ENCODE data around the gene PHF5A. TPM values are rescaled to one million over a fixed set of nuclear protein-coding genes. Genes with fewer than 3 reads are reported as not detected.

Gene PHF5A
- total and polyA plus RNA-seq, 2 donors (not counting 1 experiment from before 2014, with no cell fraction given) = 29.4 to 31.6 TPM

- POLR2A ChIA-PET = no interaction called here
- Histone ChIP-seq H3K9me3 (ENCODE audit: control extremely low read depth in 1 of 3, control insufficient read depth in 2 of 3, insufficient read depth in 1 of 3, low read length in 2 of 3) (no peaks in the 10 kb centered on the region), H3K9ac (ENCODE audit: low read length) (no peak overlapping the region), H2AFZ (ENCODE audit: insufficient read depth, low read depth, low read length, poor library complexity, severe bottlenecking) (no peak overlapping the region), H3K27ac (ENCODE audit: low read length in 2 of 2) (no peak overlapping the region), H3K4me2 (replicated peaks; ENCODE audit: low read depth, low read length, poor library complexity, severe bottlenecking) (no peak overlapping the region), H3K79me2 (ENCODE audit: control insufficient read depth, insufficient read depth, low read length) (peaks cover 70% of the 10 kb centered on the region), H3K36me3 (replicated peaks in 1 of 2; ENCODE audit: control extremely low read depth in 1 of 2, control insufficient read depth in 1 of 2, extremely low read depth in 1 of 2, insufficient read depth in 2 of 2, low read length in 1 of 2) (peaks cover 11 to 75% of the 10 kb centered on the region in 2 experiments), H3K4me1 (ENCODE audit: control insufficient read depth in 2 of 2, insufficient read depth in 2 of 2, low read length in 2 of 2) (peaks cover 0 to 11% of the 10 kb centered on the region in 2 donors), H3K27me3 (replicated peaks in 1 of 4; ENCODE audit: control extremely low read depth in 1 of 4, control insufficient read depth in 3 of 4, insufficient read depth in 4 of 4, low read length in 3 of 4) (no peaks in the 10 kb centered on the region), H4K20me1 (ENCODE audit: control insufficient read depth, insufficient read depth, low read length, poor library complexity, severe bottlenecking) (peaks cover 37% of the 10 kb centered on the region), H3K4me3 (ENCODE audit: control extremely low read depth in 1 of 5, extremely low read depth in 1 of 5, insufficient read depth in 1 of 5, low read depth in 2 of 5, low read length in 4 of 5) (no peak overlapping the region)
- intact Hi-C loops (cut with micrococcal nuclease) = no loop called here
- 97% methylated on average over 8 of the region's 12 CpGs for WGBS (ENCODE audit: insufficient coverage)
- ATAC-seq (ENCODE audit: low read depth) (no peak), DNase-seq (no peak)
- H3K27me3 Mint-ChIP-seq = no peaks in the 10 kb centered on the region
- no peak overlapping the region for H3K4me3 Mint-ChIP-seq
- H3K9me3 Mint-ChIP-seq (ENCODE audit: insufficient read depth) = no peaks in the 10 kb centered on the region
- TF ChIP-seq, protein P1, sequence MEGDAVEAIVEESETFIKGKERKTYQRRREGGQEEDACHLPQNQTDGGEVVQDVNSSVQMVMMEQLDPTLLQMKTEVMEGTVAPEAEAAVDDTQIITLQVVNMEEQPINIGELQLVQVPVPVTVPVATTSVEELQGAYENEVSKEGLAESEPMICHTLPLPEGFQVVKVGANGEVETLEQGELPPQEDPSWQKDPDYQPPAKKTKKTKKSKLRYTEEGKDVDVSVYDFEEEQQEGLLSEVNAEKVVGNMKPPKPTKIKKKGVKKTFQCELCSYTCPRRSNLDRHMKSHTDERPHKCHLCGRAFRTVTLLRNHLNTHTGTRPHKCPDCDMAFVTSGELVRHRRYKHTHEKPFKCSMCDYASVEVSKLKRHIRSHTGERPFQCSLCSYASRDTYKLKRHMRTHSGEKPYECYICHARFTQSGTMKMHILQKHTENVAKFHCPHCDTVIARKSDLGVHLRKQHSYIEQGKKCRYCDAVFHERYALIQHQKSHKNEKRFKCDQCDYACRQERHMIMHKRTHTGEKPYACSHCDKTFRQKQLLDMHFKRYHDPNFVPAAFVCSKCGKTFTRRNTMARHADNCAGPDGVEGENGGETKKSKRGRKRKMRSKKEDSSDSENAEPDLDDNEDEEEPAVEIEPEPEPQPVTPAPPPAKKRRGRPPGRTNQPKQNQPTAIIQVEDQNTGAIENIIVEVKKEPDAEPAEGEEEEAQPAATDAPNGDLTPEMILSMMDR (IDR thresholded peaks at IDR 0.05) = no peak
- no peak for TF ChIP-seq EZH2 (IDR thresholded peaks at IDR 0.05; ENCODE audit: borderline replicate concordance, insufficient read depth, low read depth, low read length, poor library complexity, severe bottlenecking)
- H3K4me1 Mint-ChIP-seq = peaks cover 14% of the 10 kb centered on the region
- no peak overlapping the region for H3K27ac Mint-ChIP-seq
- CTCF ChIA-PET = interaction anchor here (1.1 to 1.4 kb wide), 4 partner anchors 9 to 106 kb away, joined by 3 to 5 read pairs (median 4); no protein-coding TSS in a partner anchor
Observed at GRCh38 chr22:41508770-41509170, 40.3 kb upstream of the PHF5A start.

DNA sequence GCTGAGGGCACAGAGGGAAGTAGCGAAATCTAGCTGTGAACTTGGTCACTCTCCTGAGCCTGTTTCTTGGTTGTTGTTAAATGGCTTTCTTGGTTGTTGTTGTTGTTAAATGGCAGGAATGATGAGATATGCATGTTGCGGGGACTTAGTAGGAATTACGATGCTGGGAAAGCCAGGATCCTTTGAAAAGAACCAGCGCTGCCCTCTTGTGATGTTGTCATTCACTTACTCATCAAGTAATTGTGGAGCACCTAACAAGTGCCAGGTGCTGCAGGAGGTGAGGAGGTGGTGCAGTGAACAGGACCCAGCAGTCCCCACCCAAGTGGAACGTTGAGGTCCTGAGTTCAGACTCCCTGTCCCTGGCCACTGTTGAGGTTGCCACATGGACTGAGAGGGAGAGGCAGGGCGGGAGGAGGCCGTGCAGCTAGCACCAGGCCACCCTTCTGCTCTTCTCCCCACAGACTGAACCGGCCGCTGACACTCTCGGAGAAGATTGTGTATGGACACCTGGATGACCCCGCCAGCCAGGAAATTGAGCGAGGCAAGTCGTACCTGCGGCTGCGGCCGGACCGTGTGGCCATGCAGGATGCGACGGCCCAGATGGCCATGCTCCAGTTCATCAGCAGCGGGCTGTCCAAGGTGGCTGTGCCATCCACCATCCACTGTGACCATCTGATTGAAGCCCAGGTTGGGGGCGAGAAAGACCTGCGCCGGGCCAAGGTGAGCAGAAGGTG is 39.0 kb upstream of the PHF5A start:
- H3K27ac Mint-ChIP-seq = peak overlapping the region; percentile 23
- no peak overlapping the region for H2AFZ ChIP-seq (ENCODE audit: insufficient read depth, low read depth, low read length, poor library complexity, severe bottlenecking)
- ChIA-PET POLR2A (no interaction called here), CTCF (interaction anchor here (3.7 kb wide), 2 partner anchors 10 to 103 kb away, joined by 13 to 27 read pairs; no protein-coding TSS in a partner anchor)
- H3K4me2 ChIP-seq (replicated peaks; ENCODE audit: low read depth, low read length, poor library complexity, severe bottlenecking) = no peak overlapping the region
- no peak overlapping the region for H3K9ac ChIP-seq (ENCODE audit: low read length)
- TF ChIP-seq, protein P1 (IDR thresholded peaks at IDR 0.05) = no peak
- TF ChIP-seq EZH2 (IDR thresholded peaks at IDR 0.05; ENCODE audit: borderline replicate concordance, insufficient read depth, low read depth, low read length, poor library complexity, severe bottlenecking) = no peak
- H3K4me3 ChIP-seq (ENCODE audit: control extremely low read depth in 1 of 5, extremely low read depth in 1 of 5, insufficient read depth in 1 of 5, low read depth in 2 of 5, low read length in 4 of 5) = no peak overlapping the region
- H3K9me3 ChIP-seq (ENCODE audit: control extremely low read depth in 1 of 3, control insufficient read depth in 2 of 3, insufficient read depth in 1 of 3, low read length in 2 of 3) = no peaks in the 10 kb centered on the region
- ATAC-seq (ENCODE audit: low read depth) (no peak), DNase-seq (no peak)
- no peaks in the 10 kb centered on the region for H3K27me3 Mint-ChIP-seq
- H3K9me3 Mint-ChIP-seq (ENCODE audit: insufficient read depth) = no peaks in the 10 kb centered on the region
- 95% methylated on average over 19 of the region's 23 CpGs for WGBS (ENCODE audit: insufficient coverage)
- H3K27me3 ChIP-seq (replicated peaks in 1 of 4; ENCODE audit: control extremely low read depth in 1 of 4, control insufficient read depth in 3 of 4, insufficient read depth in 4 of 4, low read length in 3 of 4) = no peaks in the 10 kb centered on the region
- intact Hi-C loops (cut with micrococcal nuclease) = no loop called here
- peaks cover 8 to 68% of the 10 kb centered on the region in 2 experiments for H3K36me3 ChIP-seq (replicated peaks in 1 of 2; ENCODE audit: control extremely low read depth in 1 of 2, control insufficient read depth in 1 of 2, extremely low read depth in 1 of 2, insufficient read depth in 2 of 2, low read length in 1 of 2)
- H3K79me2 ChIP-seq (ENCODE audit: control insufficient read depth, insufficient read depth, low read length) = peaks cover 72% of the 10 kb centered on the region
- peaks cover 15% of the 10 kb centered on the region for H3K4me1 Mint-ChIP-seq
- H3K4me1 ChIP-seq (ENCODE audit: control insufficient read depth in 2 of 2, insufficient read depth in 2 of 2, low read length in 2 of 2) = peaks cover 0 to 11% of the 10 kb centered on the region in 2 donors
- peaks cover 35% of the 10 kb centered on the region for H4K20me1 ChIP-seq (ENCODE audit: control insufficient read depth, insufficient read depth, low read length, poor library complexity, severe bottlenecking)
- H3K4me3 Mint-ChIP-seq = no peak overlapping the region
- H3K27ac ChIP-seq (ENCODE audit: low read length in 2 of 2) = no peak overlapping the region
